NCI-H1417 treated with DMSO at 0.1 percent for 48 hours (cell line): ENCODE measurements around the gene TENT5C.

ENCODE experiments used
- DNase-seq: peaks from one replicate; lab custom pipeline; 2025; lab: John Stamatoyannopoulos, UW

Gene TENT5C

DNA sequence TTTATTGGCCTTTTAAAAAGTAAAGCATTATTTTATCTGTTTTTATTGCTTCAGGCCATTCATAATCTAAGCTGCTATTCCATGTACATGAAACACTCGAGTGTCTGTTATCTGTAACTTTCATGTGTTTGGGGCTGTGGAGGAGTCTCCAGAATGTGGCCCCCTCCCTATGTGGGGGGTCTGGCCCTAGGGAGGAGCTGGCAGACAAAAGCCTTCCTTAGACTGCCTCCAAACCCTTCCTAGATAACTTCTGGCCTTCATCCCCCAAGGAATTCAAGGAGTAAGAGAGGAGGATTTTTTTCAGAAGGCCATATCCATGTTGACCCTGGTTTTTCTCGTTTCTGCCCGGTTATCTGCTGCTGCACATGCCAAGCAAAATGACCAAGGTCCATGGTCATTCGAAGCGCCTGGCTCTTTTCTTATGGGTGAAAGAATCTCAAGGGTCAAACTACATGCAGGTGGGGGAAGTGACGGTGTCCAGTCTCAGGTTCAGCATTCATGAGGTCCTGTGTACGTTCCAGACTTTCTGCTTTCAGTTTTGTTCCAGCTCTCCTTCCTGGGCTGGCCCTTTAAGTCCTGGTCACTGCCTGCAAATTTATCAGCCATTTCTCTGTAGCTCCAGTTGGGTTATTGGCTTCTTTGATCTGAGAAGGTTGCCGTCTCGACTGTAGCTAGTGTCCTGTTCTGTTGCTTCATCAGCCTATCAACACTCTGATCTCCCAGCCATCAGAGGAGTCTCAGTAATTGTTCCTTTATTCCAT, 8.3 kb downstream of the TENT5C start:
- no peak for DNase-seq

DNA sequence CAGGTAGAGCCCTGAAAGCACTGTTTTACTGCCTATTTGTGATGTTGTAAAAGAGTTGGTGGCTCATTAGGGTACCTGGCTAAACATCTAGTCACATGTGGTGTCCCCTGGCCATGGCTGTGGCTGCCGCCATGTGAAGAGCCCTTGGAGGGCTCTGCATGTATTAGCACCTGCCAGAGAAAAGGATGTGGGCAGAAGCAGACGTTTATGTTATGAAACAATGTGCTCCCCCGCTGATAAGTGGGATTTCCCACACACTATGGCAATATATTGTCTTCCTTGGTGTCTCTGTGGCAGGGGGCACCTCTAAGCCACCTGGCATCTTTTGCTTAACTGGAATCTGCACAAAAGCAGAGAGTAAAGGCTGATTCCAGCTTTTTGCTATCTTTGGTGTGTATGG, 9.6 kb downstream of the TENT5C start:
- DNase-seq: no peak

GRCh38 chr1:117616356-117616755, 10.5 kb downstream of the TENT5C start:
- no peak for DNase-seq

DNA sequence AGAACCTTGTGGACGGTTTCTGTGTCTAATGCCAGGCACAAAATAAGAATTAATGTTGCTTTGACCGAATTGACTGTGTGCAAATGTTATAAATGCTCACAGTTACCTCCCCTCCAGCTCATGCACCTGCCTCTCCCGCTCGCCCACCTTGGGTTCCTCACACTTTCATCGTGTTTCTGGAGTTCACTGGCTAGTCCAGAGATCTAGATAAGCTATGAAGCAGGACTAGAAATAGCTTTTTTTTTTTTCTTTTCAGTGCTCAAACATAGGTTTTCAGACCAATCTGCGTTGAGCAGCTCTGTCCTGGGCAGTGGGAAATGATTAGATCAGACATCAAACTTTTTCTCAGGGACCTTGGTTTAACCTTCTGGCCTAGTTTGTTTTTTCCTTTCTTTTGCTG, 11.1 kb downstream of the TENT5C start:
- DNase-seq: no peak

DNA sequence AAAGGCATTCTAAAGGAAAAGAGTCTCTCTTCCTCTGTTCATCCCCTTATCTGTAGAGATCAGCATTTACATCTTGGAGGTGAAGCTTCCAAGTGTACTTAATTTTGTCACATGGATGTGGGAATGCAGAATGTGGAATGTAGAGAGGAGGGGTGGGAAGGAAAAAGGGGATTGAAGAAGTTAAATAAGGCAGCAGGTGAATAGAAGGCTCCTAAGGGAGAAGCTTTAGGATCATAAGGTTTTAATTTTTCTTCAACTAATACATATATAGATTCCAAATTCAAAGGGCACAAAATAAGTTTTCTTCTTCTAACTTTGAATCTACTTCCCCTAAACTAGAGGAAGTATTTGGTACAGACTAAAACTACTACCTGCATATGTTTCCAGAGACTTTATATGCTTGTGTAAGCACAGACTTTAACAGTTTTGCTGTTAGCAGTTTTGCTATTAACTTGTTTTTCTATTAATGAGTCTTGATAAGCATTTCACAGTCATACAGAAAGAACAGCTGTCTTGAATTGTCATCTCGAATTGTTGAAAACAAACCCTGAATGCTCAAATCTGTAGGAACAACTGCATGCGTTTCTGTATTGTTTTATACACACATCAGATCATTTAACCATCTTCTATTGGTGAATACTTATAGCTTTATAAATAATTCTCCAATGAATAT, 12.7 kb downstream of the TENT5C start:
- DNase-seq: no peak

DNA sequence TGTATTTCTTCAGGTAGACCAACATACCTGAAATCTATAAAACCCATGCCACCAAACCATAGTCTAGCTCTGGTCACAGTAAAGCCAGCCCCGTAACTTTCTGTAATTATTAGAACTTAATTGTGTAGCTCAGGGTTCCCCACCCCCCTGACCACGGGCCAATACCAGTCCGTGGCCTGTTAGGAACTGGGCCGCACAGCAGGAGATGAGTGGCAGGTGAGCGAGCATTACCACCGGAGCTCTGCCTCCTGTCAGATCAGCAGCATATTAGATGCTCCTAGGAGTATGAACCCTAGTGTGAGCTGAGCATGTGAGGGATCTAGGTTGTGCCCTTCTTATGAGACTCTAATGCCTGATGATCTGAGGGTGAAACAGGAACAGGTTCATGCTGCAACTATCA, 14.6 kb downstream of the TENT5C start:
- DNase-seq: no peak

DNA sequence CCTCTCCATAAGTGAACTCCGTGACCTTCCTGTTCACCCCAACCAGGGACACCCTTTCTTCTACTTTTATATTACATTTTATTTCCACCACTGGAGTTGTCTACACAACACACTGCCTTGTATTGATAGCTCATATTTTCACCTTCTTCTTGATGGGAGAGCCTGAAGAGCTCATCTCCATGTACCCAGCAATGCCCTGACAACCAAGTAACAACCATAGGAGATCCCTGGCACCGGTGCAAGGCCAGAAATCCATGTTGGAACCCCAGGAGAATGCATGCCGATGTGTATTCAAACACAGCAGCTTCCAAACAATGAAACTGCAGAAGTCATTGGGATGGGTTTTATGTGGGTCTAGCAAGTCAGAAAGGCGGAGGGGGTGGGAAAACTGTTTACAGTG, 15.5 kb downstream of the TENT5C start:
- DNase-seq: no peak

DNA sequence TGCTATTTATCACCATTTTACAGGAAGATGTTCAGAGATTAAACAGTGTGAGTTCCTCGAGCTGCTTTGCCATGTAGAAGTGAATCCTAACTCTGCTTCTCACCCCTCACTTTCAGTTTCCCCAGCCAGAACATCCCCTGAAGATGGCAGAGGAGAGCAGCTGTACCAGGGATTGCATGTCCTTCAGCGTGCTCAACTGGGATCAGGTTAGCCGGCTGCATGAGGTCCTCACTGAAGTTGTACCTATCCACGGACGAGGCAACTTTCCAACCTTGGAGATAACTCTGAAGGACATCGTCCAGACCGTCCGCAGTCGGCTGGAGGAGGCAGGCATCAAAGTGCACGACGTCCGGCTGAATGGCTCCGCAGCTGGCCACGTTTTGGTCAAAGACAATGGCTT, 16.9 kb downstream of the TENT5C start:
- DNase-seq: no peak

- no peak for DNase-seq
Measured at GRCh38 chr1:117623141-117623540, 17.3 kb downstream of the TENT5C start.

DNA sequence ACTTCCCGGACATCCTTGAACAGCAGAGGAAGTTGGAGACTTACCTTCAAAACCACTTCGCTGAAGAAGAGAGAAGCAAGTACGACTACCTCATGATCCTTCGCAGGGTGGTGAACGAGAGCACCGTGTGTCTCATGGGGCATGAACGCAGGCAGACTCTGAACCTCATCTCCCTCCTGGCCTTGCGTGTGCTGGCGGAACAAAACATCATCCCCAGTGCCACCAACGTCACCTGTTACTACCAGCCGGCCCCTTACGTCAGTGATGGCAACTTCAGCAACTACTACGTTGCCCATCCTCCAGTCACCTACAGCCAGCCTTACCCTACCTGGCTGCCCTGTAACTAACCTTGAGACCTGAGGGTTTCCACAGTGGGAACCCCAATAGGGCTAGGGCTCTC, 17.9 kb downstream of the TENT5C start:
- no peak for DNase-seq

DNA sequence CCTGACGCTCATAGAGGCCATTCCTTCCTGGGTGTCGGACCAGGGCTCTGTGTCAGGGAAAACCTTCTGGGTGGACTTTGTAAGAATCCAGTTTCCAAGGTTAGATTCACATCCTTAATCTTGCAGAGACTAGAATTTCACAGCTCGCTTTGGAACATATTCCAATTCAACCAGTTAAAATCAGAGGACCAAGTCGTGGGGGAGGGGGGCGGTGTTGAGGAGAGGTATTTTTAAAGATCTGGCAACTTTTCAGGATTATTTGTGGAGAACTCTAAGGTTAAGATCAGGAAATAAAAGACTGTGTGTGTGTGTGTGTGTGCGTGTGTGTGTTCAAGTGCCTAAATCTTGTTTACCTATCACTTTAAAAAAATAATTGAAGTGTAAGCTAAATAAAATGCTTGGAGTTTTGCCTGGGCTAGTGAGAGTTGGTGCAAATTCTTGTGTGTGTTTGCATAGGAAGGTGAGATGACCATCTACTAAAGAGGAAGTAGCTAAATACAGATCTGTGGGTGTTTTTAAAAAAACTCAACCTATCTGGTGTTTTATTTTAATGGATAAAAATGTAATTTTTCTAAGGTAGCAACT, 21.8 kb downstream of the TENT5C start:
- no peak for DNase-seq

- no peak for DNase-seq
Measured at GRCh38 chr1:117628343-117628742, 22.5 kb downstream of the TENT5C start.

- no peak for DNase-seq
Measured at GRCh38 chr1:117629625-117630422, 24.0 kb downstream of the TENT5C start.

- no peak for DNase-seq
Measured at GRCh38 chr1:117630423-117630998, 24.7 kb downstream of the TENT5C start.

DNA sequence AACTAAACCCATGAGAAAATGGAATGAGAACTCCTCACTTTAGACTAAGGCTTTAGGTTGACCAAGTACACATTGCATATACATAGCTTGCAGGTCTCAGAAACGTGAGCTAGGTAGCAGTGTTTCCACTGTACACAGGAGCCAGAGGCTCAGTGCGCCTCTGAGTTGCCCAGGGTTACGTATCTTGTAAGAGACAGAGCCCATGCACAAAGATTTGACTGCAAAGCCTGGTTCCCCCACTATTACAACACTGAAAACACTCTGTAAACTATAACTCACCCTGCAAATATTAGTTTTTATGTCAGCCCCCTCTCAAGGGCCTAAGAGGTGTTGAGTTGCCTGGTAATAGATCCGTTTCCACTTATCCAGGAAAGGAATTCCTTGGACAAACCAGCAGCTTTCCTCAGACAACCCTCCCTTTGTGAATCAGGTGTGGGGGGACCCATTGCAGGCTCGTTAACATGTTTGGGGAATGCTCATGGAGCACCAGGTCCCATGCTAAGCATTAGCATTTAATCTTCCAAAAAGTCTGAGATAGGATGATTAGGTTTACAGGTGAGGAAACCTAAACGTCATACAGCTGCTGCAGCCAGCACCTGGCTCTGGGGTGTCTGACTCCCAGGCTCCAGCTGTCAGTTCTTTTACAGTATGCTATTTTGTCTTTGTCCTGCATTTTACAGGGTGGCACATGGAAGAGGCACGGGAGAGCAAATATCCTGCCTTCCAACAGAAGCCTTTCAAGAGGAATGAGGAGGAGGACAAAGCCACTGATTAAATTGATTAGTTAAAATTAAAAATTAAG, 25.7 kb downstream of the TENT5C start:
- no peak for DNase-seq

DNA sequence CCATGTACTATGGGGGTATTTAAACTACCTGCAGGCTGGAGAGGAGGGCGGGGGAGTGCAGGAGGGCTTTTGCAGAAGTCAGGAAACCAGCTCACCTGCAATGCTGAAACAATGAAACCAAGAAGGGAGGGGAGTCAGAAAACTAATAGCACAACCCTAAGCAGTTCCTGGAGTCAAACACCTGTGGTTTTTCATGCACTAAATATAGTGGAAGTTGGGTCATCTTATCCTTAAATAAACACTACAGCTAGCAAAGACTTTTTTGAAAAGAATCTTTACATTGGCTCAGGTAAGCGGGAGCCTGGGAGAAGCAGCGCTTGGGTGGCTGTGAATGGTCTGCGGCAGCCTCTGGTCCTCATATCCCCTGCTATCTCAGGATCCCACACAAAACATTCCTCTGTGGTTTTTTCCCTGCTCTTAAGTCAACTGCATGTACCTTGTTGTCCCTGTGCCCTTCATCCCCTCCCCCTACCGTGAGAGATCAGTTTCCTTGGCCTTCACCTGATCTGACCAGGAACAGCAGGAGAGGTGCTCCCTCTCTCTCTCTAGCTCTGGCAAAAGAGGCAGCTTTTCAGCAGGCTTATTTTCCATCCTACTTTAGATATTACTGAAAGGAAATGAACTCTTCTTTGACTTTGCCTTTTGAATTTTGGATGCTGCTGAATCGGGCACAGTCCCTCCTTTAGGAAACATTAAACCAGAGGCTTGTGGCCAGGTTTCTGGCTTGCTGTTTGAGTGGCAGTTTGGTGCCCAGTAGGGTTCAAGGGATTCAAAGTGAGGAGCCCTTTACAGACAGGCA, 26.6 kb downstream of the TENT5C start:
- no peak for DNase-seq

DNA sequence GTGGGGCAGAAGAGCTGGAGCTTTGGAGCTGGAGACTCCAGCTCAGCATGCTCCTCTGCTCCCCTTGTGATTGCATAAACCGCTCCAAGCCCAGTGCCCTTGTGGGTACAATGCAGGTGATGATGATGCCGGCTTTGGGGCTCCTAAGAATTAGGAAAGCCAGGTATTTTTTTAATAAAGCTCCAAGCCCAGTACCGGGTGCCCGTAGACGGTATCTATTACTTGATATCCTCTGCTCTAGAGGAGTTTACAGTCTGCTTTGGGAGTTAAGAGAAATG, 27.2 kb downstream of the TENT5C start:
- DNase-seq: no peak

GRCh38 chr1:117633423-117633822, 27.6 kb downstream of the TENT5C start:
- DNase-seq: no peak

DNA sequence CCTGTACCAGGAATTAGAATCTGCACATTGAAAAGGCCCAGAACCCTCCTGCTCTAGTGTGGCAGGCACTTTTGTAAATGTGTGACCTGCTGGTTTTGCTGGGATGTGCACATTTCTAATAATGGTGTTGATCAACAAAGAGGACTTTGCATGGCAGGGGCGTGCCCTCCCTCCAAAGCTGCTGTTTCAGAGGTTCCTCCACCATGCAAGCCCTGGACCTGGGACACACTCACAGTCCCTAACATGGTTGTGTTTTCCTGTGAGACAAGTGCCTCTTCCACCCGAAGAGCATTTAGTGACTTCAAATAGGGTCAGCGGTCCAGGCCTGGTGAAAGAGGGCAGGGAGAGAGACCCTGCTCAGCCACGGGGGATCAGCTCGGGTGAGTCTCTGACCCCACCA, 28.1 kb downstream of the TENT5C start:
- DNase-seq: no peak

DNA sequence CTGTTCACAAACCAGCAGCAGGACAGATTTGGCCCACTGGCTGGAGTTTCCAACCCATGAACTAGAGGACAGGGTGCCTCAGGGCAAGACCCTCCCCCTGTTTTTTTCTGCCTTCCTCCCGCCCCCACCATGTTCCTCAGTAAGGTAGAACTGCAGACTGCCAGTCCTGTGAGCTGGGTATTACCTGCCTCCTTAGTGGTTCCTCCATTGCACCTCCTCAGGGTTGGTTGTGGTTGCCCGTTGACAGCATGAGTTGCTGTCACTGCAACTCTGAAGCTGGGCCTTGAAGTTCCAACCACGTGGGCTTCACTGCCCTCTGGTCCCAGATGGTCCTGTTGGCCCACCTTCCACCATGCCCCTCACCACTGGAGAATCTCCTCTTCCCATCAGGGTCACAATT, 28.8 kb downstream of the TENT5C start:
- no peak for DNase-seq

DNA sequence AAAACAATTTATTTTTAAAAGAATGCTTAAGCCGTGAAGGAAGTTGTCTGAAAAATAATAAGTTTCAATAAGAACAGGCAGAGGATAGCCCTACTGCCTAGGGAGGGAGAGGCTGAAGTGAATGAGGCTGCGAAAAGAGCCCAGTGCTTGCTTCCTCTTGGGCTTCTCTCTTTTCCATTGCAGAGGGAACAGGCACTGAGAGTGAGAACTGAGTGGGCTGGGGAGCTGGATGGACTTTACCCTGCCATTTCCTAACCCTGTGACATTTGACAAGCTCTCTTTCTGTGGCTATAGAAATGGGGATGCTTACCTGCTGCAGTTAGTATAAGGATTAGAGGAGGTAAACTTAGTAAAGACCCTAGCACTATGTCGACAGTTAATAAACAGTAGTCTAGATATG, 30.0 kb downstream of the TENT5C start:
- no peak for DNase-seq
